H4 (cell line): ENCODE results near the gene TMEM8B. TPM values are rescaled to one million over a fixed set of nuclear protein-coding genes. Genes with fewer than 3 reads are reported as not detected.

Source experiments
- DNase-seq: peaks from one replicate; pipeline ENCODE4 v3.0.0-alpha.2; 2015; ENCODE audit warnings: low spot score
- total RNA-seq: library from RNA; depleted of rRNA; stranded (reverse); fragments of >200 nt; shearing (Covaris generic); gene quantifications from 2 replicates; pipeline ENCODE4 v1.2.3, GENCODE V29; 2014

The TMEM8B gene
- total RNA-seq, 1 experiment from 2014 or later: 2.1 TPM

GRCh38 chr9:35812025-35812602 is 16.9 kb upstream of the TMEM8B start, which contains the start of gene SPAG8:
SPAG8 (minus strand) TSS chr9:35812262; CDS start chr9:35812147, 115 bp downstream.
- DNase-seq: peak; percentile 97

- no peak for DNase-seq
These were observed 15.5 kb upstream of the TMEM8B start for GRCh38 chr9:35813434-35814105.

- peak; percentile 69 for DNase-seq
These were observed 14.8 kb upstream of the TMEM8B start for GRCh38 chr9:35814106-35814840.

- DNase-seq: peak; percentile 99
These were observed 14.0 kb upstream of the TMEM8B start, which contains the start of gene HINT2 for GRCh38 chr9:35814841-35815543. HINT2 (minus strand) TSS chr9:35815042; CDS start chr9:35814979, 63 bp downstream.

GRCh38 chr9:35816708-35817107 is 12.3 kb upstream of the TMEM8B start:
- no peak for DNase-seq

GRCh38 chr9:35818341-35818740 is 10.7 kb upstream of the TMEM8B start:
- DNase-seq: no peak

GRCh38 chr9:35820076-35820475 is 9.0 kb upstream of the TMEM8B start:
- DNase-seq: no peak

GRCh38 chr9:35822926-35823325 is 6.1 kb upstream of the TMEM8B start:
- DNase-seq: no peak

- DNase-seq: peak; percentile 63
These were observed 2.8 kb upstream of the TMEM8B start for GRCh38 chr9:35826071-35826701.

- no peak for DNase-seq
These were observed 1.5 kb upstream of the TMEM8B start for GRCh38 chr9:35827486-35827885.

GRCh38 chr9:35828716-35829083 is 328 bp upstream of the TMEM8B start, which contains the start of gene FAM221B:
FAM221B (minus strand) TSS chr9:35828732; CDS start chr9:35826161, 2,571 bp downstream.
- DNase-seq: no peak

GRCh38 chr9:35829764-35830096 is 702 bp downstream of the TMEM8B start:
- no peak for DNase-seq

- DNase-seq: no peak
These were observed 2.0 kb downstream of the TMEM8B start for GRCh38 chr9:35831040-35831439.

GRCh38 chr9:35832814-35833213 is 3.8 kb downstream of the TMEM8B start:
- DNase-seq: no peak

- no peak for DNase-seq
These were observed 5.5 kb downstream of the TMEM8B start for GRCh38 chr9:35834260-35835215.

- DNase-seq: no peak
These were observed 6.2 kb downstream of the TMEM8B start for GRCh38 chr9:35835216-35835632.

- DNase-seq: no peak
These were observed 6.7 kb downstream of the TMEM8B start for GRCh38 chr9:35835766-35836165.

- no peak for DNase-seq
These were observed 7.6 kb downstream of the TMEM8B start for GRCh38 chr9:35836595-35836994.

GRCh38 chr9:35839926-35840325 is 10.9 kb downstream of the TMEM8B start:
- DNase-seq: no peak

- no peak for DNase-seq
These were observed 12.0 kb downstream of the TMEM8B start for GRCh38 chr9:35840881-35841644.
